Measurements from ENCODE around the gene AGRN. TPM values are rescaled to one million over a fixed set of nuclear protein-coding genes. Genes with fewer than 3 reads are reported as not detected.

The AGRN gene
- total and polyA plus RNA-seq, 2 of the 4 experiments (the other 2 are of a cell fraction), result 8.1 to 115 TPM

- intact Hi-C loops (cut with micrococcal nuclease), result no loop called here
- dilution Hi-C loops (cut with HindIII; ENCODE audit: low sequenced_read_pairs, unreplicated experiment), result no loop called here
Measured at GRCh38 chr1:995665-996633, 24.0 kb upstream of the AGRN start.

More at GRCh38 chr1:995665-996633, 24.0 kb upstream of the AGRN start:
- no peak overlapping the region for H4K91ac ChIP-seq (ENCODE audit: insufficient read depth, low read depth, low read length)
- H3K27me3 ChIP-seq (ENCODE audit: control insufficient read depth, insufficient read depth, low read length), result no peaks in the 10 kb centered on the region
- TF ChIP-seq POLR2A (IDR thresholded peaks at IDR 0.05; ENCODE audit: low read depth, low read length) (peak; percentile 49; the same call in 1 of the 2 replicates), BHLHE40 (IDR thresholded peaks at IDR 0.05; ENCODE audit: low read depth, low read length) (no peak), MAZ (IDR thresholded peaks at IDR 0.05; ENCODE audit: borderline replicate concordance, low read depth, low read length) (peak; percentile 23; the same call in 1 of the 2 replicates)
- TF ChIP-seq, protein P1, sequence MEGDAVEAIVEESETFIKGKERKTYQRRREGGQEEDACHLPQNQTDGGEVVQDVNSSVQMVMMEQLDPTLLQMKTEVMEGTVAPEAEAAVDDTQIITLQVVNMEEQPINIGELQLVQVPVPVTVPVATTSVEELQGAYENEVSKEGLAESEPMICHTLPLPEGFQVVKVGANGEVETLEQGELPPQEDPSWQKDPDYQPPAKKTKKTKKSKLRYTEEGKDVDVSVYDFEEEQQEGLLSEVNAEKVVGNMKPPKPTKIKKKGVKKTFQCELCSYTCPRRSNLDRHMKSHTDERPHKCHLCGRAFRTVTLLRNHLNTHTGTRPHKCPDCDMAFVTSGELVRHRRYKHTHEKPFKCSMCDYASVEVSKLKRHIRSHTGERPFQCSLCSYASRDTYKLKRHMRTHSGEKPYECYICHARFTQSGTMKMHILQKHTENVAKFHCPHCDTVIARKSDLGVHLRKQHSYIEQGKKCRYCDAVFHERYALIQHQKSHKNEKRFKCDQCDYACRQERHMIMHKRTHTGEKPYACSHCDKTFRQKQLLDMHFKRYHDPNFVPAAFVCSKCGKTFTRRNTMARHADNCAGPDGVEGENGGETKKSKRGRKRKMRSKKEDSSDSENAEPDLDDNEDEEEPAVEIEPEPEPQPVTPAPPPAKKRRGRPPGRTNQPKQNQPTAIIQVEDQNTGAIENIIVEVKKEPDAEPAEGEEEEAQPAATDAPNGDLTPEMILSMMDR (conservative IDR thresholded peaks at IDR 0.05; ENCODE audit: low read depth, low read length), result no peak
- no TSS peak for BruUV-seq (replicated peaks)
- no peak for ATAC-seq (ENCODE audit: low read depth)
- peak overlapping the region; percentile 33 for H2AK9ac ChIP-seq (replicated peaks; ENCODE audit: low read depth, low read length, poor library complexity)
- H3K18ac ChIP-seq (ENCODE audit: low read depth, low read length), result no peak overlapping the region
- no peak overlapping the region for H4K8ac ChIP-seq (ENCODE audit: low read depth in 2 of 2, low read length in 2 of 2)
- no peak overlapping the region for H3K27ac ChIP-seq (ENCODE audit: insufficient read depth, low read length)
- ChIA-PET POLR2A (ENCODE audit: unreplicated experiment) (no interaction called here), CTCF (no interaction called here)
- in situ Hi-C loops (cut with MboI; ENCODE audit: low sequenced_read_pairs), result no loop called here
- H2BK15ac ChIP-seq (ENCODE audit: low read depth, low read length), result no peak overlapping the region
- peaks cover 2 to 19% of the 10 kb centered on the region in 2 experiments; a peak in 3 of 4 replicates for H3K79me1 ChIP-seq (ENCODE audit: low read depth in 1 of 2, low read length in 2 of 2)
- H2AFZ ChIP-seq (replicated peaks; ENCODE audit: low read length, poor library complexity), result no peak overlapping the region
- H3K56ac ChIP-seq (ENCODE audit: extremely low read depth, insufficient read depth, low read length), result no peak overlapping the region
- no peak overlapping the region for H3K9ac ChIP-seq (ENCODE audit: low read depth, low read length)
- no peak overlapping the region for H3K4me3 ChIP-seq (ENCODE audit: insufficient read depth, low read depth, low read length)
- H2BK5ac ChIP-seq (ENCODE audit: low read depth, low read length, poor library complexity, severe bottlenecking), result no peak overlapping the region
- no peak overlapping the region for H3K14ac ChIP-seq (replicated peaks; ENCODE audit: low read depth, low read length)
- no peak for DNase-seq
- H2BK20ac ChIP-seq (ENCODE audit: low read depth, low read length), result no peak overlapping the region
- H2BK120ac ChIP-seq (ENCODE audit: low read depth, low read length), result no peak overlapping the region
- H2AK5ac ChIP-seq (ENCODE audit: low read depth, low read length), result no peak overlapping the region
- no peaks in the 10 kb centered on the region for H3K36me3 ChIP-seq (ENCODE audit: control insufficient read depth, insufficient read depth, low read length)
- WGBS, 2 experiments (ENCODE audit: extremely low coverage in 2 of 2, insufficient read length in 1 of 2), result 78% methylated on average over 4 of the region's 30 CpGs; no CpG with 5 or more reads in 1 of the 2 experiments
- peaks cover 4% of the 10 kb centered on the region; the same call in 1 of the 2 replicates for H3K4me1 ChIP-seq (ENCODE audit: control insufficient read depth, insufficient read depth, low read length)
- no peak overlapping the region for H3K4ac ChIP-seq (ENCODE audit: low read depth, low read length)
- H3K9me1 ChIP-seq (ENCODE audit: insufficient read depth, low read length), result no peaks in the 10 kb centered on the region
- H3K4me2 ChIP-seq (ENCODE audit: low read depth, low read length), result no peak overlapping the region
- H4K20me1 ChIP-seq (ENCODE audit: insufficient read depth, low read length), result peaks cover 4% of the 10 kb centered on the region; the same call in 1 of the 2 replicates
- H4K5ac ChIP-seq (ENCODE audit: low read depth, low read length), result no peak overlapping the region
- no peak overlapping the region for H3K23ac ChIP-seq (ENCODE audit: low read depth, low read length)
- peaks cover 10% of the 10 kb centered on the region for H3K9me3 ChIP-seq (ENCODE audit: control insufficient read depth, insufficient read depth, low read length)

All from IMR-90 (cell line).